Measurements from ENCODE around the gene INHBC.

INHBC gene

GRCh38 chr12:57454566-57455373 is 20.2 kb downstream of the INHBC start, which contains the start of gene INHBE:
TSS of gene INHBE (plus strand) at chr12:57455307. CDS start at chr12:57455537, 230 bp downstream.
- no peak within 1 kb of the TSS for H3K4me3 ChIP-seq (ENCODE audit: low read depth, low read length)
- no peak for TF ChIP-seq CTCF (IDR thresholded peaks at IDR 0.05; ENCODE audit: control insufficient read depth, extremely low read depth, insufficient read depth)
- no peak for DNase-seq (ENCODE audit: low read depth)

DNA sequence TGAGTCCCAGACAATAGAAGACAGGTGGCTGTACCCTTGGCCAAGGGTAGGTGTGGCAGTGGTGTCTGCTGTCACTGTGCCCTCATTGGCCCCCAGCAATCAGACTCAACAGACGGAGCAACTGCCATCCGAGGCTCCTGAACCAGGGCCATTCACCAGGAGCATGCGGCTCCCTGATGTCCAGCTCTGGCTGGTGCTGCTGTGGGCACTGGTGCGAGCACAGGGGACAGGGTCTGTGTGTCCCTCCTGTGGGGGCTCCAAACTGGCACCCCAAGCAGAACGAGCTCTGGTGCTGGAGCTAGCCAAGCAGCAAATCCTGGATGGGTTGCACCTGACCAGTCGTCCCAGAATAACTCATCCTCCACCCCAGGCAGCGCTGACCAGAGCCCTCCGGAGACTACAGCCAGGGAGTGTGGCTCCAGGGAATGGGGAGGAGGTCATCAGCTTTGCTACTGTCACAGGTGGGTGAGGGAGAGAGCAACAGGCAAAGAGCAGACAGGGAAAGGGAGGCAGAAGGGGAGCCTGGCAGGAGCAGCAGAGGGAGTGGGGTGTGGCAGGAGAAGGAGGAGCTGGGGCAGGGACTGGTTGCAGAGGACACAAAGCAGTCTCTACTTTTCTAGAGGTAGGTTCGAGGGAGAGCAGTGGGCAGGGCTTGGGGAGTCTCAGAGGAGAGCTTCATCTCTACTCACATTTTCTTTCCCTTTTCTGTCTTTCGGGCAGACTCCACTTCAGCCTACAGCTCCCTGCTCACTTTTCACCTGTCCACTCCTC is 21.0 kb downstream of the INHBC start:
- no peak overlapping the region for H3K4me3 ChIP-seq (ENCODE audit: low read depth, low read length)
- no peak for DNase-seq (ENCODE audit: low read depth)

DNA sequence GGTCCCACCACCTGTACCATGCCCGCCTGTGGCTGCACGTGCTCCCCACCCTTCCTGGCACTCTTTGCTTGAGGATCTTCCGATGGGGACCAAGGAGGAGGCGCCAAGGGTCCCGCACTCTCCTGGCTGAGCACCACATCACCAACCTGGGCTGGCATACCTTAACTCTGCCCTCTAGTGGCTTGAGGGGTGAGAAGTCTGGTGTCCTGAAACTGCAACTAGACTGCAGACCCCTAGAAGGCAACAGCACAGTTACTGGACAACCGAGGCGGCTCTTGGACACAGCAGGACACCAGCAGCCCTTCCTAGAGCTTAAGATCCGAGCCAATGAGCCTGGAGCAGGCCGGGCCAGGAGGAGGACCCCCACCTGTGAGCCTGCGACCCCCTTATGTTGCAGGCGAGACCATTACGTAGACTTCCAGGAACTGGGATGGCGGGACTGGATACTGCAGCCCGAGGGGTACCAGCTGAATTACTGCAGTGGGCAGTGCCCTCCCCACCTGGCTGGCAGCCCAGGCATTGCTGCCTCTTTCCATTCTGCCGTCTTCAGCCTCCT is 21.6 kb downstream of the INHBC start:
- peak; percentile 59 for TF ChIP-seq CTCF (IDR thresholded peaks at IDR 0.05; ENCODE audit: control insufficient read depth, extremely low read depth, insufficient read depth)
- DNase-seq (ENCODE audit: low read depth): no peak
- H3K4me3 ChIP-seq (ENCODE audit: low read depth, low read length): no peak overlapping the region

More for the DNA sequence above, 21.0 kb downstream of the INHBC start:
- no peak for TF ChIP-seq CTCF (IDR thresholded peaks at IDR 0.05; ENCODE audit: control insufficient read depth, extremely low read depth, insufficient read depth)

DNA sequence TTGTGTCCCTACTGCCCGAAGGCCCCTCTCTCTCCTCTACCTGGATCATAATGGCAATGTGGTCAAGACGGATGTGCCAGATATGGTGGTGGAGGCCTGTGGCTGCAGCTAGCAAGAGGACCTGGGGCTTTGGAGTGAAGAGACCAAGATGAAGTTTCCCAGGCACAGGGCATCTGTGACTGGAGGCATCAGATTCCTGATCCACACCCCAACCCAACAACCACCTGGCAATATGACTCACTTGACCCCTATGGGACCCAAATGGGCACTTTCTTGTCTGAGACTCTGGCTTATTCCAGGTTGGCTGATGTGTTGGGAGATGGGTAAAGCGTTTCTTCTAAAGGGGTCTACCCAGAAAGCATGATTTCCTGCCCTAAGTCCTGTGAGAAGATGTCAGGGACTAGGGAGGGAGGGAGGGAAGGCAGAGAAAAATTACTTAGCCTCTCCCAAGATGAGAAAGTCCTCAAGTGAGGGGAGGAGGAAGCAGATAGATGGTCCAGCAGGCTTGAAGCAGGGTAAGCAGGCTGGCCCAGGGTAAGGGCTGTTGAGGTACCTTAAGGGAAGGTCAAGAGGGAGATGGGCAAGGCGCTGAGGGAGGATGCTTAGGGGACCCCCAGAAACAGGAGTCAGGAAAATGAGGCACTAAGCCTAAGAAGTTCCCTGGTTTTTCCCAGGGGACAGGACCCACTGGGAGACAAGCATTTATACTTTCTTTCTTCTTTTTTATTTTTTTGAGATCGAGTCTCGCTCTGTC is 22.3 kb downstream of the INHBC start:
- H3K4me3 ChIP-seq (ENCODE audit: low read depth, low read length): no peak overlapping the region
- no peak for DNase-seq (ENCODE audit: low read depth)
- TF ChIP-seq CTCF (IDR thresholded peaks at IDR 0.05; ENCODE audit: control insufficient read depth, extremely low read depth, insufficient read depth): no peak

DNA sequence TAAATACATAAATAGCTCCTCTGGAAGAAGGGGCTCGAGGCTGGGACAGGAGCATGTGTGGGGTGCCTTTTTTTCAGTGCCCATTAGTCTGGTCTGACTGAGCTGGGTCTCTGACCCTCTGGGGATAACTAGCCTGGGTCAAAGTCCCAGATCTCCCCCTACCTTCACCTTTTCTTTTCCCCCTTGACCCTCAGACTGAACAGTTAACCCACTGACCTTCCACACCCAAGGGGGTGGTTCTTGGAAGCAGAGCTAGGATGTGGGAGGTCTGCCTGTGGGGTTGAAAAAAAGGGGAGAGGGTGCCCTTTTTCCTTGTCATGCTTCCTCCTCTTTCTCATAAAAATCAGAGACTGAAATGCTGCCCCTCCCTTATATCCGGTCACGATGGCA is 24.1 kb downstream of the INHBC start:
- TF ChIP-seq CTCF (IDR thresholded peaks at IDR 0.05; ENCODE audit: control insufficient read depth, extremely low read depth, insufficient read depth): no peak
- H3K4me3 ChIP-seq (ENCODE audit: low read depth, low read length): peak overlapping the region; percentile 78
- no peak for DNase-seq (ENCODE audit: low read depth)

DNA sequence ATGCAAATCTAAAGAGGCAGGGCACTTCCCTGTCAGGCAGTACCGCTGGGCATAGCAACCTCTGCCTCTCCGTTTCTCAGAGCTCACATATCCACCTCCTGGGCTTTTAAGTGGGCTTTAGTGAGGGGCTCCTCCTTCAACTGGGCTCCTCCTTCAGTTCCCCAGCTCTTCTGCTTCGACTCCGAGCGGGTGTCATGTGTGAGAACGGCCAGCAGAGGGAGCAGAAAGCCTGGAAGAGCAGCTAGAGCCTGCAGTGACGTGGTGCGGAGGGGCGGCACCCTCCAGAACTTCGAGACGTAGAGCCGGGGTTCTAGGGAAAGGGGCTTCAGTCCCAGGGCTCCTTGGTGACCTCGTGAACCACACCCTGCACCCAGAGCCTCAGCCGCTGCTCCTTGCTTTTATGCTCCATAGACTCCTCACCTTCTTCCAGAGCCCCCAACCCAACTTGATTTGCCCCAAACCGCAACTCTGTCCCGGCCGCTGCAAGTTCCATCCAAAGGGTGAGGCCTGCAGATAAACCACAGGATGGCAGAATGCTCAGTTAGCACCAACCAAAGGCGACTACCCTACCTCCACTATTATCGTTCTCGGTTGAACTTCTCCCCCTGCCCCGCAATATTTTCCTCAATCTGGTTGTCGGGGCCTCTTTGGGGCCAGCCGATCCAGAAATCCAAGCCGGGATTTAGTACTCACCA is 24.6 kb downstream of the INHBC start:
- peak; percentile 95 for TF ChIP-seq CTCF (IDR thresholded peaks at IDR 0.05; ENCODE audit: control insufficient read depth, extremely low read depth, insufficient read depth)
- DNase-seq (ENCODE audit: low read depth): peak; percentile 74
- peak overlapping the region; percentile 78 for H3K4me3 ChIP-seq (ENCODE audit: low read depth, low read length)
